ENCODE results near the gene CNPY1.

The CNPY1 gene

DNA sequence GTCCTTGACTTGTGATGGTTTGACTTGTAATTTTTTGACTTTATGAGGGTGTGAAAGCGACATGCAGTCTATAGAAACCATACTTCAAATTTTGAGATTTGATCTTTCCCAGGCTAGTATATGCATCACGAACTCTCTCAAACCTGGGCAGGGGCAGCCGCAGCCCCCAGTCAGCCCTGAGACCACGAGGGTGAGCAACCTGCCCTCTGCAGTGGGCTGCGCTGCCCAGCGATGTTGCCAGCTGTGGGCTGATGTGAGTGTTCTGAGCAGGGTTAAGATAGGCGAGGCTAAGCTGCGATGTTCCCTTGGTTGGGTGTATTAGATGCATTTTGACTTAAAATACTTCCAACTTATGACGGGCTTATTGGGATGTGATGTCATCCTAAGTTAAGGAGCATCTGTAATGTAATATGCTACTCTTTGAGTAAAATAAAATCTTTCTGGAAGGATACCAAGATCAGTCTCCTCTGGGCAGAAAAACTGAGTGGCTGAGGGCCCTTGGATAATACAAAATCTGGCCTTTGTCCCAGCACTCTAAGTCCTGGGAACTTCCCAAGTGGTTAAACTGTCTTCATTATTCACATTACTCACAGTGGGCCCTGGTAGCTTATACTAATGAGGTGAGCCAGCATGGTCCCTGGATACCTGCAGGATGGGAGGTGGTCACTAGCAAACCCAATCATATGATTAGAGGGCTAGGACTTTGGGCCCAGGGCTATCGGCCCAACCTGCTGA lies 28.4 kb upstream of the CNPY1 start:
- H3K4me3 ChIP-seq (ENCODE audit: low read depth, low read length): no peak overlapping the region
- H3K9ac ChIP-seq: no peak overlapping the region
- H2AFZ ChIP-seq: no peak overlapping the region
- H3K36me3 ChIP-seq (ENCODE audit: control insufficient read depth, insufficient read depth, low read length): no peaks in the 10 kb centered on the region
- no peak overlapping the region for H3K4me2 ChIP-seq (ENCODE audit: low read length)
- no peaks in the 10 kb centered on the region for H3K27me3 ChIP-seq (ENCODE audit: control insufficient read depth, insufficient read depth, low read length)
- TF ChIP-seq CTCF (IDR thresholded peaks at IDR 0.05): no peak
- no peaks in the 10 kb centered on the region for H3K9me3 ChIP-seq (ENCODE audit: control insufficient read depth, low read length)
- H3K27ac ChIP-seq: no peak overlapping the region
- no peaks in the 10 kb centered on the region for H3K4me1 ChIP-seq
- H3K79me2 ChIP-seq: no peaks in the 10 kb centered on the region

GRCh38 chr7:155571581-155572345 lies 25.4 kb upstream of the CNPY1 start:
- no peaks in the 10 kb centered on the region for H3K27me3 ChIP-seq (ENCODE audit: control insufficient read depth, insufficient read depth, low read length)
- H2AFZ ChIP-seq: no peak overlapping the region
- H3K79me2 ChIP-seq: no peaks in the 10 kb centered on the region
- no peaks in the 10 kb centered on the region for H3K9me3 ChIP-seq (ENCODE audit: control insufficient read depth, low read length)
- no peak overlapping the region for H3K9ac ChIP-seq
- H3K36me3 ChIP-seq (ENCODE audit: control insufficient read depth, insufficient read depth, low read length): no peaks in the 10 kb centered on the region
- H3K4me1 ChIP-seq: no peaks in the 10 kb centered on the region
- H3K4me2 ChIP-seq (ENCODE audit: low read length): no peak overlapping the region
- TF ChIP-seq CTCF (IDR thresholded peaks at IDR 0.05): no peak
- no peak overlapping the region for H3K4me3 ChIP-seq (ENCODE audit: low read depth, low read length)
- H3K27ac ChIP-seq: no peak overlapping the region

- no peaks in the 10 kb centered on the region for H3K36me3 ChIP-seq (ENCODE audit: control insufficient read depth, insufficient read depth, low read length)
- no peak overlapping the region for H3K4me2 ChIP-seq (ENCODE audit: low read length)
- H3K9me3 ChIP-seq (ENCODE audit: control insufficient read depth, low read length): no peaks in the 10 kb centered on the region
- no peak overlapping the region for H3K9ac ChIP-seq
- no peaks in the 10 kb centered on the region for H3K79me2 ChIP-seq
- H3K27ac ChIP-seq: no peak overlapping the region
- H3K27me3 ChIP-seq (ENCODE audit: control insufficient read depth, insufficient read depth, low read length): no peaks in the 10 kb centered on the region
- no peak overlapping the region for H3K4me3 ChIP-seq (ENCODE audit: low read depth, low read length)
- no peak for TF ChIP-seq CTCF (IDR thresholded peaks at IDR 0.05)
- no peak overlapping the region for H2AFZ ChIP-seq
- no peaks in the 10 kb centered on the region for H3K4me1 ChIP-seq
These were observed 24.6 kb upstream of the CNPY1 start for GRCh38 chr7:155570991-155571390.

GRCh38 chr7:155570171-155570958 lies 24.0 kb upstream of the CNPY1 start:
- no peaks in the 10 kb centered on the region for H3K79me2 ChIP-seq
- no peaks in the 10 kb centered on the region for H3K9me3 ChIP-seq (ENCODE audit: control insufficient read depth, low read length)
- TF ChIP-seq CTCF (IDR thresholded peaks at IDR 0.05): no peak
- no peak overlapping the region for H3K27ac ChIP-seq
- no peak overlapping the region for H2AFZ ChIP-seq
- no peaks in the 10 kb centered on the region for H3K27me3 ChIP-seq (ENCODE audit: control insufficient read depth, insufficient read depth, low read length)
- H3K9ac ChIP-seq: no peak overlapping the region
- no peaks in the 10 kb centered on the region for H3K4me1 ChIP-seq
- H3K4me3 ChIP-seq (ENCODE audit: low read depth, low read length): no peak overlapping the region
- H3K4me2 ChIP-seq (ENCODE audit: low read length): no peak overlapping the region
- no peaks in the 10 kb centered on the region for H3K36me3 ChIP-seq (ENCODE audit: control insufficient read depth, insufficient read depth, low read length)

Data from parathyroid adenoma (tissue), 2 donors.